ENCODE measurements around the gene ANXA5.

ANXA5 gene

GRCh38 chr4:121714548-121714947, 17.8 kb upstream of the ANXA5 start:
- no peak for DNase-seq

GRCh38 chr4:121712783-121713182, 16.0 kb upstream of the ANXA5 start:
- DNase-seq, result no peak

- no peak for DNase-seq
Measured at GRCh38 chr4:121712001-121712651, 15.3 kb upstream of the ANXA5 start.

GRCh38 chr4:121711263-121712000, 14.7 kb upstream of the ANXA5 start:
- peak; percentile 72 for DNase-seq

- no peak for DNase-seq
Measured at GRCh38 chr4:121709766-121710405, 13.1 kb upstream of the ANXA5 start.

GRCh38 chr4:121707344-121707743, 10.6 kb upstream of the ANXA5 start:
- no peak for DNase-seq

- DNase-seq, result no peak
Measured at GRCh38 chr4:121706595-121707021, 9.8 kb upstream of the ANXA5 start.

- DNase-seq, result no peak
Measured at GRCh38 chr4:121705521-121705920, 8.7 kb upstream of the ANXA5 start.

- no peak for DNase-seq
Measured at GRCh38 chr4:121702136-121702535, 5.4 kb upstream of the ANXA5 start.

GRCh38 chr4:121701263-121701662, 4.5 kb upstream of the ANXA5 start:
- no peak for DNase-seq

GRCh38 chr4:121698236-121698671, 1.5 kb upstream of the ANXA5 start:
- no peak for DNase-seq

- no peak for DNase-seq
Measured at GRCh38 chr4:121697564-121697963, 784 bp upstream of the ANXA5 start.

GRCh38 chr4:121696170-121696580, 605 bp downstream of the ANXA5 start:
- DNase-seq, result no peak

- DNase-seq, result no peak
Measured at GRCh38 chr4:121693886-121694285, 2.9 kb downstream of the ANXA5 start.

- DNase-seq, result no peak
Measured at GRCh38 chr4:121693450-121693849, 3.3 kb downstream of the ANXA5 start.

GRCh38 chr4:121692261-121692660, 4.5 kb downstream of the ANXA5 start:
- no peak for DNase-seq

- DNase-seq, result no peak
Measured at GRCh38 chr4:121690001-121690400, 6.8 kb downstream of the ANXA5 start.

GRCh38 chr4:121688701-121689100, 8.1 kb downstream of the ANXA5 start:
- no peak for DNase-seq

GRCh38 chr4:121688261-121688660, 8.5 kb downstream of the ANXA5 start:
- no peak for DNase-seq

GRCh38 chr4:121686255-121686654, 10.5 kb downstream of the ANXA5 start:
- DNase-seq, result no peak

- no peak for DNase-seq
Measured at GRCh38 chr4:121685257-121685656, 11.5 kb downstream of the ANXA5 start.

- DNase-seq, result no peak
Measured at GRCh38 chr4:121684561-121684960, 12.2 kb downstream of the ANXA5 start.

GRCh38 chr4:121684016-121684415, 12.8 kb downstream of the ANXA5 start:
- DNase-seq, result no peak

- DNase-seq, result no peak
Measured at GRCh38 chr4:121680571-121680970, 16.2 kb downstream of the ANXA5 start.
